GM12878 (cell line): ENCODE results near the gene MTHFS. TPM values are rescaled to one million over a fixed set of nuclear protein-coding genes. Genes with fewer than 3 reads are reported as not detected.

ENCODE experiments used
- ATF7 ChIP-seq: fragments of 450-650 bp; IDR thresholded peaks from 2 replicates; pipeline ENCODE4 v1.6.1; 2016; ENCODE audit warnings: low read depth, mild to moderate bottlenecking
- CBX3 ChIP-seq: fragments of 200-600 bp; sonication (generic); IDR thresholded peaks from 2 replicates; pipeline ENCODE4 v1.6.1; 2016; ENCODE audit warnings: low read depth, borderline replicate concordance
- CHD1 ChIP-seq: IDR thresholded peaks from 2 replicates; pipeline ENCODE4 v1.6.1; 2012; ENCODE audit warnings: low read depth, low read length, improper control_type of control experiment
- E4F1 ChIP-seq: fragments of 450-650 bp; IDR thresholded peaks from 2 replicates; pipeline ENCODE4 v1.6.1; 2018; ENCODE audit warnings: borderline replicate concordance, mild to moderate bottlenecking; ENCODE audit not compliant: partially characterized antibody
- EP300 ChIP-seq, 2 experiments: fragments of 150-350 bp in 1 of 2; IDR thresholded peaks; 2 replicates each; pipeline ENCODE4 v1.6.1; 2011 to 2012; ENCODE audit warnings: low read depth in 2 of 2, low read length in 2 of 2, borderline replicate concordance in 1 of 2, improper control_type of control experiment in 1 of 2, inconsistent platforms in 1 of 2; ENCODE audit not compliant: control insufficient read depth in 1 of 2
- ETV6 ChIP-seq, 2 experiments: fragments of 450-650 bp in 1 of 2; IDR thresholded peaks in 1 of 2; conservative IDR thresholded peaks in 1 of 2; 2 replicates each; pipeline ENCODE4 v1.6.1; 2014; ENCODE audit warnings: antibody characterized with exemption in 1 of 2, borderline replicate concordance in 1 of 2, low read depth in 1 of 2, mild to moderate bottlenecking in 1 of 2, moderate library complexity in 1 of 2
- HDAC6 ChIP-seq: fragments of 200-600 bp; sonication (generic); IDR thresholded peaks from one replicate; pipeline ENCODE4 v1.8.0; 2017; ENCODE audit warnings: antibody characterized with exemption; ENCODE audit not compliant: unreplicated experiment
- MAX ChIP-seq: IDR thresholded peaks from 2 replicates; pipeline ENCODE4 v1.6.1; 2012; ENCODE audit warnings: low read depth, low read length, improper control_type of control experiment
- MEF2B ChIP-seq: fragments of 450-650 bp; IDR thresholded peaks from 2 replicates; pipeline ENCODE4 v1.6.1; 2018; ENCODE audit warnings: mild to moderate bottlenecking, moderate library complexity; ENCODE audit not compliant: partially characterized antibody, poor library complexity, severe bottlenecking
- MYC ChIP-seq: IDR thresholded peaks from 2 replicates; pipeline ENCODE4 v1.6.1; 2011; ENCODE audit warnings: mild to moderate bottlenecking, low read length, moderate library complexity, inconsistent platforms; ENCODE audit not compliant: insufficient read depth, insufficient replicate concordance, insufficient read length, severe bottlenecking
- NR2C1 ChIP-seq: fragments of 450-650 bp; IDR thresholded peaks from 2 replicates; pipeline ENCODE4 v1.6.1; 2017; ENCODE audit warnings: antibody characterized with exemption, mild to moderate bottlenecking, moderate library complexity
- POLR2A ChIP-seq: IDR thresholded peaks from 2 replicates; pipeline ENCODE4 v1.6.1; 2011; ENCODE audit warnings: low read depth, mild to moderate bottlenecking, low read length
- POLR2AphosphoS5 ChIP-seq: IDR thresholded peaks from 2 replicates; pipeline ENCODE4 v1.6.1; 2011; ENCODE audit warnings: mild to moderate bottlenecking, low read length, inconsistent platforms
- PRDM15 ChIP-seq: fragments of 450-650 bp; formaldehyde crosslinking; IDR thresholded peaks from 2 replicates; pipeline ENCODE4 v1.4.0; 2020; ENCODE audit warnings: mild to moderate bottlenecking, moderate library complexity
- RELA ChIP-seq: fragments of 450-650 bp; IDR thresholded peaks from 2 replicates; pipeline ENCODE4 v1.8.0; 2014; ENCODE audit warnings: borderline replicate concordance; ENCODE audit not compliant: partially characterized antibody
- SIX5 ChIP-seq: IDR thresholded peaks from 2 replicates; pipeline ENCODE4 v1.6.1; 2011; ENCODE audit warnings: mild to moderate bottlenecking, low read depth, low read length, moderate library complexity; ENCODE audit not compliant: severe bottlenecking
- SMAD1 ChIP-seq: fragments of 450-650 bp; IDR thresholded peaks from 2 replicates; pipeline ENCODE4 v1.6.1; 2018; ENCODE audit warnings: mild to moderate bottlenecking, low read depth; ENCODE audit not compliant: partially characterized antibody
- TCF12 ChIP-seq: IDR thresholded peaks from 2 replicates; pipeline ENCODE4 v1.6.1; 2011; ENCODE audit warnings: low read depth, mild to moderate bottlenecking, low read length
- YBX1 ChIP-seq: fragments of 450-650 bp; IDR thresholded peaks from 2 replicates; pipeline ENCODE4 v1.6.1; 2016; ENCODE audit warnings: antibody characterized with exemption
- ZBTB11 ChIP-seq: fragments of 450-650 bp; formaldehyde crosslinking; IDR thresholded peaks from 2 replicates; pipeline ENCODE4 v1.5.0; 2022; ENCODE audit warnings: mild to moderate bottlenecking, missing genetic modification characterization
- polyA plus RNA-seq, 11 experiments: library from polyadenylated mRNA; depleted of rRNA in 4 of 11; unstranded in 6 of 11; stranded (reverse) in 5 of 11; fragments of >200 nt; fragmentation: Nextera tagmentation in 4 of 11; fragmentation: Illumina TruSeq in 1 of 11; extraction: Ambion mirVana in 4 of 11; extraction: Trizol in 1 of 11; gene quantifications; 1 replicate in 1 of 11; 2 replicates in 10 of 11; pipeline versions ENCODE4 v1.2.1 to v1.2.3, GENCODE V29; 2011 to 2016; ENCODE audit warnings: inconsistent platforms in 2 of 11, missing spikeins in 2 of 11, low read depth in 1 of 11
- total RNA-seq, 4 experiments: library from RNA; depleted of rRNA in 3 of 4; stranded (reverse); fragments of >200 nt in 3 of 4; fragmentation: Illumina TruSeq in 1 of 4; extraction: Trizol in 1 of 4; gene quantifications; 2 replicates each; pipeline versions ENCODE4 v1.2.1 to v1.2.3, GENCODE V29; 2013 to 2021

The MTHFS gene
- total and polyA plus RNA-seq, 10 of the 15 experiments (the other 5 are each of a cell fraction or from before 2014, with no cell fraction given): 14.0 to 81.9 (median 31.8) TPM

GRCh38 chr15:79923515-79924169, 26.8 kb upstream of the MTHFS start (continued):
- TF ChIP-seq CHD1 (peak; percentile 68; the same call in 1 of the 2 replicates), ETV6 (conservative IDR thresholded peaks at IDR 0.05 in 1 of 2, IDR thresholded peaks at IDR 0.05 in 1 of 2; ENCODE audit: borderline replicate concordance in 1 of 2, low read depth in 1 of 2) (no peak), NR2C1 (peak; percentile 18), CBX3 (no peak), POLR2AphosphoS5 (peak; percentile 97), RELA (no peak), PRDM15 (CRISPR knock-in tag) (no peak), MYC (no peak), E4F1 (no peak), EP300 (IDR thresholded peaks at IDR 0.05; ENCODE audit: borderline replicate concordance in 1 of 2, control insufficient read depth in 1 of 2, low read depth in 2 of 2, low read length in 2 of 2) (no peak), SMAD1 (peak; percentile 47), POLR2A (peak; percentile 94), ATF7 (peak; percentile 49; the same call in 1 of the 2 replicates), HDAC6 (no peak), YBX1 (no peak), MAX (no peak), ZBTB11 (CRISPR knock-in tag) (no peak), MEF2B (no peak), TCF12 (peak; percentile 3; the same call in 1 of the 2 replicates), SIX5 (peak; percentile 5)
